HL-60 (cell line): ENCODE data around the gene FIBP.

Experiments
- CTCF ChIP-seq: IDR thresholded peaks from one replicate; pipeline ENCODE4 v1.5.1; 2011; ENCODE audit warnings: low read length, control low read depth, inconsistent platforms; ENCODE audit not compliant: insufficient read depth
- GABPA ChIP-seq: IDR thresholded peaks from 2 replicates; pipeline ENCODE4 v1.6.1; 2012; ENCODE audit warnings: low read depth
- REST ChIP-seq: IDR thresholded peaks from 2 replicates; pipeline ENCODE4 v1.6.1; 2012; ENCODE audit warnings: low read depth; ENCODE audit not compliant: insufficient replicate concordance
- SPI1 ChIP-seq: IDR thresholded peaks from 2 replicates; pipeline ENCODE4 v1.6.1; 2012; ENCODE audit warnings: low read depth, mild to moderate bottlenecking, borderline replicate concordance

DNA sequence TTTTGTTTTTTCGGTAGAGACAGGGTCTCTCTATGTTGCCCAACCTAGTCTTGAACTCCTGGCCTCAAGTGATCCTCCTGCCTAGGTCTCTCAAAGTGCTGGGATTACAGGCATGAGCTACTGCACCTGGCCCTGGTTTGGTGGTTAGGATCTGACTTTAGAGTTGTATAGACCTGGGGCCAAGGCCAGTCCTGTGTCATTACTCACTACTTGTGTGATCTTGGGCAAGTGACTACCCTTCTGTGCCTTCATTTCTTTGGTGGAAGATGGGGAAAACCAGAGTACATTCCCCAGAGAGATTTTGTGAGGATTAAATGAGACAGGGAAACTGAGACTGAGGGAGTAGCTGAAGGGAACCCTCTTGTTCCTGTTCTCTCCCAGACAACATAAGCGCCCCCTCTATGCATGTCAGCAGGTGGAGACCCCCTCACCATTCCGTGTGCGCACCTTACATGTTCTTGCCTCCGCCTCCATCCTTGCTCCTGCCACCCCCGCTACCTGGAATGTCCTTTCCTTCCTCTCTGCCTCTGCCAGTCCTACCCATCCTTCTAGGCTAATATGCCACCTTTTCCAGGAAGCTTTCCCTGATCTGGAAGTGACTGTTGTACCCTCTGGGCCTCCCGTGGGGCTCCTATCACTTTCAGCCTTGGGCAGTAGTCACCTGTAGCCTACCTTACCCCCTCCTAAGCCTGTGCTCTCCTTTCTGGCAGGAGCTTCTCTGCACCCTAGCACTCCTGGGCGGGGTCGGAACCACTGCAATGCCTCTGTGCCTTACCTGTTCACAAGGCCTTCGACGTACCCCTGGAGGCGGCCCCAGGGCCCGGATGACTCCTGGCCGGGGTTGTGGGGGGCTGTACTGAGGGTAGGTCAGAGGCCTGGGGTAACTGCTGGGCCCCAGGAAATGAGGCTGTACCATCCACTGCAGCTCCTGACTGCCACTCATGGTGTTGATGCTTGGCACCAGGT, 8.0 kb upstream of the FIBP start:
- TF ChIP-seq GABPA = no peak
- TF ChIP-seq CTCF = no peak
- TF ChIP-seq REST = no peak
- TF ChIP-seq SPI1 = no peak
